ENCODE data around the gene ABRACL.

DNA sequence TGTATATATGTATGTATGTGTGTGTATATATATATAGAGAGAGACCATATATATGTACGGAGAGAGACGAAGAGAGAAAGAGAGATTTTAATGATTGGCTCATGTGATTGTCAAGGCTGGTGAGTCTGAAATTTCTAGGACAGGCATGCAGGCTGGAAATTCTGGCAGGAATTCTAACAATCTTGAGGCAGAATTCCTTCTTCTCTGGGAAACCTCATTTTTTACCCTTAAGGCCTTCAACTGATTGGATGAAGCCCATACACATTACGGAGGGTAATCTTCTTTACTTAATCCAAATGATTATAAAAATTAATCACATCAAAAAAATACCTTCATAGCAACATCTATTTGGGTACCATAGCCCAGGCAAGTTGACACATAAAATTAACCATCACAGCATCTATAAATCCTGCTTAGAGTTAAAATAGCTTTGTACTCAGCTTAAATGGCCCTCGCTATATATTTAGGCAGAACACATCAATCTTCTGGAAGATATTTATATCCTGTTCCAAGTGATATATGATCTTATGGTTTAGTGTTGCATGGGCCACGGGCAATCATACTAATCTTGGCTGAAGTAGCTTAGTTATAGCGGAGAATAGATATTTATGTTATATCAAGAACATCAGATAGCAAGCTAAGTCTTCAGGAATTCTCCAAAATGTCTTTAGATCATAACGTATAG, 36.6 kb downstream of the ABRACL start:
- no peak for TF ChIP-seq POLR2A (IDR thresholded peaks at IDR 0.05)
- TF ChIP-seq, protein P1, sequence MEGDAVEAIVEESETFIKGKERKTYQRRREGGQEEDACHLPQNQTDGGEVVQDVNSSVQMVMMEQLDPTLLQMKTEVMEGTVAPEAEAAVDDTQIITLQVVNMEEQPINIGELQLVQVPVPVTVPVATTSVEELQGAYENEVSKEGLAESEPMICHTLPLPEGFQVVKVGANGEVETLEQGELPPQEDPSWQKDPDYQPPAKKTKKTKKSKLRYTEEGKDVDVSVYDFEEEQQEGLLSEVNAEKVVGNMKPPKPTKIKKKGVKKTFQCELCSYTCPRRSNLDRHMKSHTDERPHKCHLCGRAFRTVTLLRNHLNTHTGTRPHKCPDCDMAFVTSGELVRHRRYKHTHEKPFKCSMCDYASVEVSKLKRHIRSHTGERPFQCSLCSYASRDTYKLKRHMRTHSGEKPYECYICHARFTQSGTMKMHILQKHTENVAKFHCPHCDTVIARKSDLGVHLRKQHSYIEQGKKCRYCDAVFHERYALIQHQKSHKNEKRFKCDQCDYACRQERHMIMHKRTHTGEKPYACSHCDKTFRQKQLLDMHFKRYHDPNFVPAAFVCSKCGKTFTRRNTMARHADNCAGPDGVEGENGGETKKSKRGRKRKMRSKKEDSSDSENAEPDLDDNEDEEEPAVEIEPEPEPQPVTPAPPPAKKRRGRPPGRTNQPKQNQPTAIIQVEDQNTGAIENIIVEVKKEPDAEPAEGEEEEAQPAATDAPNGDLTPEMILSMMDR (IDR thresholded peaks at IDR 0.05) = no peak
